RWPE2 (cell line): ENCODE data around the gene FANCC.
A peak's percentile ranks its signal among the peaks of the same experiment; 100 is the strongest.

Experiments
- ATAC-seq: fragments of 200-7000 bp; cut with Tn5 transposase; 3 replicates; pipeline ENCODE4 v1.9.1; 2021; ENCODE audit warnings: low read depth
- DNase-seq: peaks from one replicate; pipeline ENCODE4 v3.0.0-alpha.2; 2020; ENCODE audit warnings: low spot score
- H3K27ac ChIP-seq: fragments of 450-650 bp; 2 replicates; pipeline ENCODE4 v1.5.1; 2017; ENCODE audit warnings: mild to moderate bottlenecking; ENCODE audit not compliant: poor library complexity, severe bottlenecking
- H3K27me3 ChIP-seq: fragments of 250-450 bp; sonication (Bioruptor Pico); 2 replicates; pipeline ENCODE4 v1.5.1; 2021; ENCODE audit warnings: mild to moderate bottlenecking, moderate library complexity; ENCODE audit not compliant: insufficient read depth, poor library complexity, severe bottlenecking
- H3K36me3 ChIP-seq: fragments of 250-450 bp; sonication (Bioruptor Pico); 2 replicates; pipeline ENCODE4 v1.5.1; 2020; ENCODE audit warnings: low read depth, mild to moderate bottlenecking, moderate library complexity
- H3K4me1 ChIP-seq: fragments of 250-450 bp; sonication (Bioruptor Pico); 2 replicates; pipeline ENCODE4 v1.5.1; 2021; ENCODE audit warnings: mild to moderate bottlenecking, moderate library complexity; ENCODE audit not compliant: insufficient read depth, poor library complexity, severe bottlenecking
- H3K4me3 ChIP-seq: fragments of 250-450 bp; sonication (Bioruptor Pico); 2 replicates; pipeline ENCODE4 v1.5.1; 2021; ENCODE audit warnings: mild to moderate bottlenecking, moderate library complexity; ENCODE audit not compliant: severe bottlenecking
- H3K9me3 ChIP-seq: fragments of 250-450 bp; sonication (Bioruptor Pico); 2 replicates; pipeline ENCODE4 v1.5.1; 2021; ENCODE audit warnings: mild to moderate bottlenecking, moderate library complexity; ENCODE audit not compliant: severe bottlenecking
- CTCF ChIP-seq: fragments of 450-650 bp; IDR thresholded peaks from one replicate; pipeline ENCODE4 v1.5.1; 2017; ENCODE audit warnings: mild to moderate bottlenecking, moderate library complexity; ENCODE audit not compliant: poor library complexity, severe bottlenecking

FANCC gene

GRCh38 chr9:95107976-95108375 lies 209.5 kb downstream of the FANCC start:
- no peak for ATAC-seq
- TF ChIP-seq CTCF, result no peak
- peaks cover 28% of the 10 kb centered on the region for H3K4me1 ChIP-seq
- no peak overlapping the region for H3K4me3 ChIP-seq
- no peak for DNase-seq
- no peaks in the 10 kb centered on the region for H3K27me3 ChIP-seq
- H3K9me3 ChIP-seq, result no peaks in the 10 kb centered on the region
- peaks cover 54% of the 10 kb centered on the region for H3K36me3 ChIP-seq
- peak overlapping the region; percentile 95 for H3K27ac ChIP-seq

DNA sequence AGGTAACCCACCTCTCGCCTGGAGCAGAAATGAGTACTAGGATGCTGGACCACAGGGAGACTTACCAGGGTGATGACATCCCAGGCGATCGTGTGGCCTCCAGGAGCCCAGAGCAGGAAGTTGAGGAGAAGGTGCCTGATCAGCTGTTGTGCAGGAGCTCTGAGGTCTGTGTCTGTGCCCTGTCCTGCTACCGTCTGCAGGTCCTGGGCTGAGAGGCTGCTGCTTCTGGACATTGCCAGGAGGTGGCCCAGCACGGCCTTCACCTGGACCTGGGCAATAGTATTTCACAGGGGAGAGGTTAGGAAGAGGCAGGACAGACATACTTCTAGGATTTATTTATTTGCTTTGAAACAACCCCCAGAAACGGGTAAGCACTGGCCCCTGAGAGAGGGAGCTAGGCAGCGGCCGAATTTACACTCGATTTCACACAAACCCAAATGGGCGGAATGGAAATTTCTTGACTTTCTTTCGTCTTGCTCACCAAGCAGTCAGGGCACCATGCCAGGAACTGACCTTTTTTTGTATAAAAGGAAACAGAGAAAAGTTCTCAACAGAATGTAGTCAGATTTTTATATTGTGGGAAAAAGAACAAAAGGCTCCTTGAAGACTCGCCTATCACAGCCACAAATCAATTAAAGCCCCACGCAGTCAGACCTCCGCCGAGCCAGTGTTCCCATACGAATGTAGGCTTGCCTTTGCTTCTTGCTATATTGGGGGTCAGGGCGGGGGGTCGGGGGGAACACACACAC lies 210.3 kb downstream of the FANCC start:
- DNase-seq (no peak), ATAC-seq (no peak)
- Histone ChIP-seq H3K9me3 (no peaks in the 10 kb centered on the region), H3K27me3 (no peaks in the 10 kb centered on the region), H3K4me1 (peaks cover 36% of the 10 kb centered on the region), H3K36me3 (peaks cover 54% of the 10 kb centered on the region), H3K4me3 (no peak overlapping the region), H3K27ac (peak overlapping the region; percentile 95)
- TF ChIP-seq CTCF, result no peak

DNA sequence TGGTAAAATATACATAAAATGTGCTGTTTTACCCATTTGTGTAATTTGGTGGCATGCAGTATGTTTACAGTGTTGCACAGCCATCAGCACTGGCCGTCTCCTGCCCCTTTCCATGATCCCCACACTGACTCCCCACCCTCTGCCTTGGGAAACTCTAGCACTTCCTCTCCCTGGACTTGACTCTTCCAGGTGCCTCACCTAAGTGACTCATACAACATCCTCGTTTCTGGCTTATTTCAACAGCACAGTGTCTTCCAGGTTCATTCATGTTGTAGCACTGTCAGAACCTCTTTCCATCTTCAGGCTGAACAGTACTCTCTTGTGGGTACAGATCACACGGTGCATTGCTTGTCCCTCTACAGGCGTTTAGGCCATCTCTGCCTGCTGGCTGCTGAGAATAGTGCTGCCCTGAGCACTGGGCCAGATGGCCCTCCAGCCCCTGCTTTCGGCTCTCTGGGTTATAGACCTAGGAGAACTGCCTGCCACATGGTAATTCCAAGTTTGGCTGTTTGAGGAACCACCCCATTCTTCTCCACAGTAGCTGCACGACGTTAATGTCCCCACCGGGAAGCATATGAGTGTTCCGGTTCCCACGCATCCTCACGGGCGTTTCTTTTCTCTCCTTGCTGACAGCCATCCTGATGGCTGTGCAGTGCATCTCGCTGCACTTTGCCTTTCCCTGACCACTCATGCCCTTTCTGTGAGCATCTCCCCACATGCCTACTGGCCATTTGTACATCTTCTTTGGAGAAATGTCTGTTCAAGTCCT lies 211.8 kb downstream of the FANCC start:
- peak; percentile 90 for ATAC-seq
- TF ChIP-seq CTCF, result no peak
- H3K4me3 ChIP-seq, result no peak overlapping the region
- H3K9me3 ChIP-seq, result no peaks in the 10 kb centered on the region
- peak overlapping the region; percentile 95 for H3K27ac ChIP-seq
- no peak for DNase-seq
- peaks cover 55% of the 10 kb centered on the region for H3K36me3 ChIP-seq
- no peaks in the 10 kb centered on the region for H3K27me3 ChIP-seq
- H3K4me1 ChIP-seq, result peaks cover 48% of the 10 kb centered on the region

- Histone ChIP-seq H3K4me1 (peaks cover 55% of the 10 kb centered on the region), H3K27ac (peak overlapping the region; percentile 95), H3K4me3 (no peak overlapping the region), H3K27me3 (no peaks in the 10 kb centered on the region), H3K9me3 (no peaks in the 10 kb centered on the region), H3K36me3 (peaks cover 49% of the 10 kb centered on the region)
- DNase-seq (no peak), ATAC-seq (no peak)
- TF ChIP-seq CTCF, result no peak
Measured at GRCh38 chr9:95104980-95105379, 212.5 kb downstream of the FANCC start.
